Measurements from ENCODE around the gene WNT7A.
A peak's percentile ranks its signal among the peaks of the same experiment; 100 is the strongest.

Gene WNT7A

DNA sequence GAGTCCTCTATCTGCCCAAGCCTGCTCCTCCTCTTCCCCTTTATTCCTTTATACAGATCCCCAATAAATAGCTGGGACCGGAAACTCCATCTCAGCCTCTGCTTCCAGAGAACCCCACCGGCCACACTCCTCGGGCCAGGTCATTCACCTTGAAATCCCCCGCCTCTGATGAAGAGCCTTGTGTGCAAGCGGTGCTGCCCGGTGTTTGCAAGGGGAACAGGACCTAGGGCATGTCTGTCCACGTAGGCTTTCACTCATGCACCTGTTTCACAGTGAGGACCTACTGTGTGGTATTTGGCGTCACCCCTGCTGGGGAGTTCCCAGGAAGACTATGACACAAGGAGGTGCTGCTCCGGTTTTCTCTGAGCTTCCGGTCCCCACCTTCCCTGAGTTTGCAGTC is 54.0 kb downstream of the WNT7A start:
- Histone ChIP-seq H2BK12ac (ENCODE audit: low read length) (no peak overlapping the region), H2AFZ (ENCODE audit: insufficient read depth, low read length, poor library complexity) (no peak overlapping the region), H3K14ac (ENCODE audit: low read length) (no peak overlapping the region), H3K9ac (ENCODE audit: low read length) (no peak overlapping the region), H2BK5ac (ENCODE audit: low read depth, low read length, poor library complexity) (no peak overlapping the region), H3K4me3 (ENCODE audit: low read depth, low read length) (no peak overlapping the region), H3K4me1 (ENCODE audit: control insufficient read depth in 1 of 2, insufficient read depth in 2 of 2, low read length in 2 of 2) (peaks cover 6 to 11% of the 10 kb centered on the region in 2 experiments), H2AK5ac (ENCODE audit: low read length) (no peak overlapping the region), H4K12ac (ENCODE audit: low read depth, low read length) (no peak overlapping the region), H3K79me1 (ENCODE audit: low read length) (no peaks in the 10 kb centered on the region), H3K9me3 (ENCODE audit: insufficient read depth, low read depth, low read length) (no peaks in the 10 kb centered on the region), H4K8ac (ENCODE audit: low read depth, low read length) (no peak overlapping the region), H3K27me3 (ENCODE audit: insufficient read depth, low read length) (no peaks in the 10 kb centered on the region), H3K4me2 (ENCODE audit: low read length) (no peak overlapping the region), H2BK120ac (ENCODE audit: insufficient read depth, low read length, poor library complexity) (no peak overlapping the region), H3K36me3 (ENCODE audit: control insufficient read depth in 1 of 2, insufficient read depth in 2 of 2, low read length in 2 of 2) (no peaks in the 10 kb centered on the region), H3K27ac (ENCODE audit: low read depth, low read length) (no peak overlapping the region), H3K18ac (ENCODE audit: low read length) (no peak overlapping the region), H4K91ac (ENCODE audit: low read depth, low read length) (no peak overlapping the region), H3K79me2 (ENCODE audit: control insufficient read depth, insufficient read depth, low read length, poor library complexity) (no peaks in the 10 kb centered on the region), H3K4ac (ENCODE audit: low read depth, low read length) (no peak overlapping the region), H3K23ac (ENCODE audit: low read length) (no peak overlapping the region)
- DNase-seq, result no peak
- WGBS (ENCODE audit: extremely low coverage, insufficient coverage, insufficient read length), result no CpG with 5 or more reads among the region's 10 CpGs

DNA sequence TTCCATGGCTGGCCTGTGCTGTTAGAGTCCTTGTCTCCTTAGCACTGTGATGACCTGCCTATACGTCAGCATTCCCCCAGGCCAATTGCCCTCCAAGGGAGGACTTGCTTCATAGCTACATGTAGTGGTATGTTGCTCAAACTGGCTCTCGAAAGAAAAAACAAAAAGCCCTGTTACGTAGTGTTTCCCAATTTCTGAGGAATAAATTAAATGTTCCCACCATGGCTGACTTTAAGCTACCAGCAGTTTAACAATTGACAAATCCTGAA is 54.6 kb downstream of the WNT7A start:
- Histone ChIP-seq H2BK12ac (ENCODE audit: low read length) (no peak overlapping the region), H3K79me2 (ENCODE audit: control insufficient read depth, insufficient read depth, low read length, poor library complexity) (no peaks in the 10 kb centered on the region), H3K23ac (ENCODE audit: low read length) (no peak overlapping the region), H4K12ac (ENCODE audit: low read depth, low read length) (no peak overlapping the region), H3K4me1 (ENCODE audit: control insufficient read depth in 1 of 2, insufficient read depth in 2 of 2, low read length in 2 of 2) (peaks cover 6 to 11% of the 10 kb centered on the region in 2 experiments), H3K18ac (ENCODE audit: low read length) (no peak overlapping the region), H2BK5ac (ENCODE audit: low read depth, low read length, poor library complexity) (no peak overlapping the region), H3K9ac (ENCODE audit: low read length) (no peak overlapping the region), H3K27ac (ENCODE audit: low read depth, low read length) (no peak overlapping the region), H3K4me2 (ENCODE audit: low read length) (no peak overlapping the region), H3K9me3 (ENCODE audit: insufficient read depth, low read depth, low read length) (no peaks in the 10 kb centered on the region), H4K91ac (ENCODE audit: low read depth, low read length) (no peak overlapping the region), H3K79me1 (ENCODE audit: low read length) (no peaks in the 10 kb centered on the region), H4K8ac (ENCODE audit: low read depth, low read length) (no peak overlapping the region), H2BK120ac (ENCODE audit: insufficient read depth, low read length, poor library complexity) (no peak overlapping the region), H3K4me3 (ENCODE audit: low read depth, low read length) (no peak overlapping the region), H3K27me3 (ENCODE audit: insufficient read depth, low read length) (no peaks in the 10 kb centered on the region), H2AFZ (ENCODE audit: insufficient read depth, low read length, poor library complexity) (no peak overlapping the region), H3K36me3 (ENCODE audit: control insufficient read depth in 1 of 2, insufficient read depth in 2 of 2, low read length in 2 of 2) (no peaks in the 10 kb centered on the region), H3K4ac (ENCODE audit: low read depth, low read length) (no peak overlapping the region), H2AK5ac (ENCODE audit: low read length) (no peak overlapping the region), H3K14ac (ENCODE audit: low read length) (no peak overlapping the region)
- WGBS (ENCODE audit: extremely low coverage, insufficient coverage, insufficient read length), result no CpG with 5 or more reads among the region's 3 CpGs
- peak; percentile 99 for DNase-seq

DNA sequence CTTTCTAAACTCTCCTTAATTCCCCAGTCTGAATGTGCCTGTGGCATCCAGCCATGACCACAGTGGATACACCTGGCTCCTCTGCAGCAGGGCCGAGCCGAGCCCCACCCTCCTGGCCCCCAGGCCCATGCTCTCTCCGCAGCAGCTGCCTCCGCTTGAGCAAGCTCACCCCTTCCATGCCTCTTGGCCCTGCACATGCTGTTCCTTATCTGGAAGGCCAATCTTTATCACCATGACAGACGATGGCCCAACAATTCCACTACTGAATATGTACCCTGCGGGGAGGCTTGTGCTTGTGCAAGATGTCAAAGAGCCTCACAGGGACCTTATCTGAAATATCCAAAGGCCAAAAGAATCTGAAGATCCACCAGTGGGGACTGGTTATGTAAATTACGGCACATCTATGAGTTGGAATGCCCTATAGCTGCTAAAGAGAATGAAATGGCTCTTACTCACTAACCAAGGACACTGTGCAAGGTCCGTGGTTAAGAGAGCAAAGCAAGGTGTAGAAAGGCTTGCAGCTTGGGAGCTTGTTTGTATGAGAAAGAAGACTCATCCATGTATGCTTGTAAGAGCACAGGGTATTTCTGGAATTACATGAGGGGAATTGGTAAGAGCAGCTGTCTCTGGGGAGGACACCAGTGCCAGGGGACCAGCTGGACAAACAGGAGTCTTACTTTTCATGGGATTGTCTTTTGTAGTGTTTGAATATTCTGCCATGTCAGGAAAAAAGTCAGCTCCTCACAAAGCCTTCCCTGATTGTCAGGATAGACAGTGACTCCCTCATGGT is 55.2 kb downstream of the WNT7A start:
- H4K91ac ChIP-seq (ENCODE audit: low read depth, low read length), result no peak overlapping the region
- H3K4me2 ChIP-seq (ENCODE audit: low read length), result no peak overlapping the region
- H2BK12ac ChIP-seq (ENCODE audit: low read length), result no peak overlapping the region
- peaks cover 6 to 11% of the 10 kb centered on the region in 2 experiments for H3K4me1 ChIP-seq (ENCODE audit: control insufficient read depth in 1 of 2, insufficient read depth in 2 of 2, low read length in 2 of 2)
- DNase-seq, result peak; percentile 98 to 100
- no peak overlapping the region for H4K8ac ChIP-seq (ENCODE audit: low read depth, low read length)
- no peak overlapping the region for H2BK5ac ChIP-seq (ENCODE audit: low read depth, low read length, poor library complexity)
- H3K23ac ChIP-seq (ENCODE audit: low read length), result no peak overlapping the region
- H3K14ac ChIP-seq (ENCODE audit: low read length), result no peak overlapping the region
- no peak overlapping the region for H2BK120ac ChIP-seq (ENCODE audit: insufficient read depth, low read length, poor library complexity)
- no peak overlapping the region for H3K4me3 ChIP-seq (ENCODE audit: low read depth, low read length)
- H3K9ac ChIP-seq (ENCODE audit: low read length), result no peak overlapping the region
- H3K27me3 ChIP-seq (ENCODE audit: insufficient read depth, low read length), result no peaks in the 10 kb centered on the region
- H3K4ac ChIP-seq (ENCODE audit: low read depth, low read length), result no peak overlapping the region
- no peak overlapping the region for H2AFZ ChIP-seq (ENCODE audit: insufficient read depth, low read length, poor library complexity)
- peak overlapping the region; percentile 20 for H3K27ac ChIP-seq (ENCODE audit: low read depth, low read length)
- no peaks in the 10 kb centered on the region for H3K79me1 ChIP-seq (ENCODE audit: low read length)
- WGBS (ENCODE audit: extremely low coverage, insufficient coverage, insufficient read length), result no CpG with 5 or more reads among the region's 8 CpGs
- H3K18ac ChIP-seq (ENCODE audit: low read length), result no peak overlapping the region
- H3K9me3 ChIP-seq (ENCODE audit: insufficient read depth, low read depth, low read length), result no peaks in the 10 kb centered on the region
- no peaks in the 10 kb centered on the region for H3K79me2 ChIP-seq (ENCODE audit: control insufficient read depth, insufficient read depth, low read length, poor library complexity)
- H4K12ac ChIP-seq (ENCODE audit: low read depth, low read length), result no peak overlapping the region
- no peaks in the 10 kb centered on the region for H3K36me3 ChIP-seq (ENCODE audit: control insufficient read depth in 1 of 2, insufficient read depth in 2 of 2, low read length in 2 of 2)
- no peak overlapping the region for H2AK5ac ChIP-seq (ENCODE audit: low read length)

DNA sequence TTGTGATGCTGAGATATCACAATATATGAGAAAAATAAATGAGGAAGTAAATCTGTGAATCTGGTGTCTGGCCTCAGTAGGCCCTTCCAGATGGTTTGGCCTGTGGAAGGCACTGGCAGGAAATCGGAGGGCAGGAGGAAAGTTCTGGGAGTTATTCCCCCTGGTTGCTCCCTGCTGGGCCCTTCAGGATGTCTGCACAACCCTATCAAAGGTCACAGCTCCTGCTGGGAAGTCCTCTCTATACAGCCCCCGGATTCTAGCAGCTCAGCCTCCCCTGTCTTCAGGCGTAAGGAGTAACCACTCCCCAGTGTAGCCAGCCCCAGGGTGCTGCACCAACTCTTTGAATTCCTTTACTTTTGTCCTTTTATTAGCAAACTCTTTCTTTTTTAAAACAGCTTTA is 56.2 kb downstream of the WNT7A start:
- H3K4me2 ChIP-seq (ENCODE audit: low read length), result no peak overlapping the region
- WGBS (ENCODE audit: extremely low coverage, insufficient coverage, insufficient read length), result no CpG with 5 or more reads among the region's 3 CpGs
- H4K8ac ChIP-seq (ENCODE audit: low read depth, low read length), result no peak overlapping the region
- H4K12ac ChIP-seq (ENCODE audit: low read depth, low read length), result no peak overlapping the region
- no peak overlapping the region for H2BK120ac ChIP-seq (ENCODE audit: insufficient read depth, low read length, poor library complexity)
- no peak for DNase-seq
- H4K91ac ChIP-seq (ENCODE audit: low read depth, low read length), result no peak overlapping the region
- no peak overlapping the region for H2AK5ac ChIP-seq (ENCODE audit: low read length)
- no peak overlapping the region for H2AFZ ChIP-seq (ENCODE audit: insufficient read depth, low read length, poor library complexity)
- no peak overlapping the region for H3K4me3 ChIP-seq (ENCODE audit: low read depth, low read length)
- no peaks in the 10 kb centered on the region for H3K27me3 ChIP-seq (ENCODE audit: insufficient read depth, low read length)
- no peak overlapping the region for H3K27ac ChIP-seq (ENCODE audit: low read depth, low read length)
- H3K9me3 ChIP-seq (ENCODE audit: insufficient read depth, low read depth, low read length), result no peaks in the 10 kb centered on the region
- H2BK12ac ChIP-seq (ENCODE audit: low read length), result no peak overlapping the region
- no peak overlapping the region for H3K14ac ChIP-seq (ENCODE audit: low read length)
- H3K36me3 ChIP-seq (ENCODE audit: control insufficient read depth in 1 of 2, insufficient read depth in 2 of 2, low read length in 2 of 2), result no peaks in the 10 kb centered on the region
- H3K79me2 ChIP-seq (ENCODE audit: control insufficient read depth, insufficient read depth, low read length, poor library complexity), result no peaks in the 10 kb centered on the region
- peaks cover 6 to 11% of the 10 kb centered on the region in 2 experiments for H3K4me1 ChIP-seq (ENCODE audit: control insufficient read depth in 1 of 2, insufficient read depth in 2 of 2, low read length in 2 of 2)
- H3K79me1 ChIP-seq (ENCODE audit: low read length), result no peaks in the 10 kb centered on the region
- no peak overlapping the region for H3K4ac ChIP-seq (ENCODE audit: low read depth, low read length)
- no peak overlapping the region for H2BK5ac ChIP-seq (ENCODE audit: low read depth, low read length, poor library complexity)
- no peak overlapping the region for H3K18ac ChIP-seq (ENCODE audit: low read length)
- H3K9ac ChIP-seq (ENCODE audit: low read length), result no peak overlapping the region
- H3K23ac ChIP-seq (ENCODE audit: low read length), result no peak overlapping the region
